Measurements from ENCODE around the gene IMMP2L. TPM values are rescaled to one million over a fixed set of nuclear protein-coding genes. Genes with fewer than 3 reads are reported as not detected.

Gene IMMP2L
- total RNA-seq, 4 donors from 2014 or later, result 12.0 to 22.2 (median 17.5) TPM

GRCh38 chr7:110875346-110875745, 686.9 kb downstream of the IMMP2L start:
- Histone ChIP-seq H3K27me3 (no peaks in the 10 kb centered on the region), H3K4me1 (peaks cover 0 to 6% (median 0%) of the 10 kb centered on the region in 4 donors), H3K36me3 (no peaks in the 10 kb centered on the region), H3K27ac (replicated peaks in 1 of 4) (no peak overlapping the region), H3K4me3 (no peak overlapping the region), H3K9me3 (no peaks in the 10 kb centered on the region)
- intact Hi-C loops (cut with DNase I), result no loop called here
- no peak for DNase-seq (ENCODE audit: extremely low spot score)
- TF ChIP-seq POLR2AphosphoS5 (IDR thresholded peaks at IDR 0.05), result no peak
- no peak for TF ChIP-seq POLR2A (IDR thresholded peaks at IDR 0.05; ENCODE audit: low read depth)
- no peak for TF ChIP-seq EP300 (IDR thresholded peaks at IDR 0.05)
- no peak for TF ChIP-seq CTCF (IDR thresholded peaks at IDR 0.05)
- WGBS, result 78% methylated on average over 1 of the region's 1 CpG

- WGBS, result 100% methylated on average over 1 of the region's 1 CpG
Measured at GRCh38 chr7:110871856-110872255, 690.4 kb downstream of the IMMP2L start.

GRCh38 chr7:110870926-110871325, 691.4 kb downstream of the IMMP2L start:
- TF ChIP-seq EP300 (IDR thresholded peaks at IDR 0.05) (no peak), POLR2AphosphoS5 (IDR thresholded peaks at IDR 0.05) (no peak)
- H3K4me1 ChIP-seq, result peaks cover 0 to 18% (median 6%) of the 10 kb centered on the region in 4 donors
- H3K27me3 ChIP-seq, result no peaks in the 10 kb centered on the region
- peaks cover 0 to 5% (median 0%) of the 10 kb centered on the region in 4 donors for H3K9me3 ChIP-seq
- no peak overlapping the region for H3K27ac ChIP-seq (replicated peaks in 1 of 4)
- intact Hi-C loops (cut with DNase I), result no loop called here
- H3K36me3 ChIP-seq, result no peaks in the 10 kb centered on the region
- H3K4me3 ChIP-seq, result no peak overlapping the region
- DNase-seq (ENCODE audit: extremely low spot score), result no peak
- WGBS, result 94% methylated on average over 6 of the region's 6 CpGs

More at GRCh38 chr7:110871856-110872255, 690.4 kb downstream of the IMMP2L start:
- Histone ChIP-seq H3K9me3 (peaks cover 0 to 5% (median 0%) of the 10 kb centered on the region in 4 donors), H3K27ac (replicated peaks in 1 of 4) (no peak overlapping the region), H3K27me3 (no peaks in the 10 kb centered on the region), H3K4me1 (peaks cover 0 to 18% (median 6%) of the 10 kb centered on the region in 4 donors), H3K36me3 (no peaks in the 10 kb centered on the region), H3K4me3 (no peak overlapping the region)
- no peak for DNase-seq (ENCODE audit: extremely low spot score)
- intact Hi-C loops (cut with DNase I), result no loop called here
- no peak for TF ChIP-seq EP300 (IDR thresholded peaks at IDR 0.05)
- TF ChIP-seq POLR2AphosphoS5 (IDR thresholded peaks at IDR 0.05), result no peak
- no peak for TF ChIP-seq CTCF (IDR thresholded peaks at IDR 0.05)
- no peak for TF ChIP-seq POLR2A (IDR thresholded peaks at IDR 0.05; ENCODE audit: low read depth)

- H3K27me3 ChIP-seq, result no peaks in the 10 kb centered on the region
- TF ChIP-seq POLR2A (IDR thresholded peaks at IDR 0.05; ENCODE audit: low read depth), result no peak
- peak overlapping the region in 3 of 4 donors; percentile 25 to 29 (median 26) for H3K27ac ChIP-seq (replicated peaks in 1 of 4)
Measured at GRCh38 chr7:110868458-110868857, 693.8 kb downstream of the IMMP2L start.

GRCh38 chr7:110867771-110868170, 694.5 kb downstream of the IMMP2L start:
- 77% methylated on average over 4 of the region's 4 CpGs for WGBS
- intact Hi-C loops (cut with DNase I), result no loop called here
- Histone ChIP-seq H3K9me3 (peaks cover 0 to 5% (median 0%) of the 10 kb centered on the region in 4 donors), H3K27me3 (no peaks in the 10 kb centered on the region), H3K27ac (replicated peaks in 1 of 4) (peak overlapping the region in 3 of 4 donors; percentile 25 to 29 (median 26)), H3K36me3 (no peaks in the 10 kb centered on the region), H3K4me1 (peaks cover 0 to 18% (median 6%) of the 10 kb centered on the region in 4 donors), H3K4me3 (no peak overlapping the region)
- TF ChIP-seq POLR2A (IDR thresholded peaks at IDR 0.05; ENCODE audit: low read depth) (no peak), POLR2AphosphoS5 (IDR thresholded peaks at IDR 0.05) (no peak), CTCF (IDR thresholded peaks at IDR 0.05) (no peak), EP300 (IDR thresholded peaks at IDR 0.05) (no peak)
- no peak for DNase-seq (ENCODE audit: extremely low spot score)

More at GRCh38 chr7:110868458-110868857, 693.8 kb downstream of the IMMP2L start:
- intact Hi-C loops (cut with DNase I), result no loop called here
- peaks cover 0 to 5% (median 0%) of the 10 kb centered on the region in 4 donors for H3K9me3 ChIP-seq
- H3K4me1 ChIP-seq, result peaks cover 0 to 18% (median 6%) of the 10 kb centered on the region in 4 donors
- DNase-seq (ENCODE audit: extremely low spot score), result no peak
- H3K36me3 ChIP-seq, result no peaks in the 10 kb centered on the region
- H3K4me3 ChIP-seq, result no peak overlapping the region

- intact Hi-C loops (cut with DNase I), result no loop called here
- DNase-seq (ENCODE audit: extremely low spot score), result no peak
- no peak overlapping the region for H3K4me3 ChIP-seq
- peaks cover 0 to 7% (median 3%) of the 10 kb centered on the region in 4 donors for H3K4me1 ChIP-seq
- no peak overlapping the region for H3K27ac ChIP-seq (replicated peaks in 1 of 4)
- H3K36me3 ChIP-seq, result no peaks in the 10 kb centered on the region
- H3K9me3 ChIP-seq, result peaks cover 0 to 5% (median 0%) of the 10 kb centered on the region in 4 donors
- 94% methylated on average over 2 of the region's 2 CpGs for WGBS
- no peaks in the 10 kb centered on the region for H3K27me3 ChIP-seq
- TF ChIP-seq POLR2A (IDR thresholded peaks at IDR 0.05; ENCODE audit: low read depth), result no peak
- no peak for TF ChIP-seq CTCF (IDR thresholded peaks at IDR 0.05)
- no peak for TF ChIP-seq POLR2AphosphoS5 (IDR thresholded peaks at IDR 0.05)
- no peak for TF ChIP-seq EP300 (IDR thresholded peaks at IDR 0.05)
Measured at GRCh38 chr7:110863258-110863657, 699.0 kb downstream of the IMMP2L start.

Data from esophagus muscularis mucosa (tissue), 4 donors.